Activated naive CD4-positive, alpha-beta T cell treated with anti-CD3 and anti-CD28 coated beads, Interleukin-2, amount 50 U/mL, for 72 hours (primary cell): ENCODE results near the gene OR2T8. TPM values are rescaled to one million over a fixed set of nuclear protein-coding genes. Genes with fewer than 3 reads are reported as not detected.
A peak's percentile ranks its signal among the peaks of the same experiment; 100 is the strongest.
"Not testable (repeated sequence)": the region's sequence is repeated elsewhere in the genome, so short reads cannot be mapped to it uniquely, and the experiment has no call there.

Experiments
- ATAC-seq, 2 donors: fragments of 150-1000 bp; cut with Tn5 transposase; 2 replicates each; pipeline ENCODE4 v1.10.0; 2021; ENCODE audit warnings: mild to moderate bottlenecking in 2 of 2, moderate library complexity in 2 of 2
- DNase-seq, 2 donors: peaks; one replicate each; pipeline ENCODE4 v3.0.0; 2021 to 2022; ENCODE audit warnings: low spot score in 2 of 2
- H3K27ac Mint-ChIP-seq, 2 donors: one replicate each; pipeline ENCODE4 v1.8.0; 2022; ENCODE audit warnings: mild to moderate bottlenecking in 2 of 2, mixed read lengths in 2 of 2
- H3K36me3 Mint-ChIP-seq, 2 donors: one replicate each; pipeline ENCODE4 v1.8.0; 2022; ENCODE audit warnings: mixed read lengths in 2 of 2
- H3K9me3 Mint-ChIP-seq, 2 donors: one replicate each; pipeline ENCODE4 v1.8.0; 2022; ENCODE audit warnings: mixed read lengths in 2 of 2
- total RNA-seq, 2 donors: library from RNA; stranded (reverse); gene quantifications; one replicate each; pipeline ENCODE4 v1.2.3, GENCODE V29; 2022

OR2T8 gene
- total RNA-seq, 2 donors from 2014 or later = not detected

GRCh38 chr1:247936965-247937734 is 17.1 kb downstream of the OR2T8 start:
- peak; percentile 89 to 94 for DNase-seq
- not testable (repeated sequence) for H3K27ac Mint-ChIP-seq, H3K36me3 Mint-ChIP-seq, H3K9me3 Mint-ChIP-seq
- peak; percentile 96 to 99 for ATAC-seq

- no peak overlapping the region for H3K27ac Mint-ChIP-seq
- DNase-seq = no peak
- ATAC-seq = no peak
- peaks cover 0 to 5% of the 10 kb centered on the region in 2 donors for H3K36me3 Mint-ChIP-seq
- H3K9me3 Mint-ChIP-seq = peaks cover 6% of the 10 kb centered on the region in 2 donors
Observed at GRCh38 chr1:247942624-247943023, 22.6 kb downstream of the OR2T8 start.

DNA sequence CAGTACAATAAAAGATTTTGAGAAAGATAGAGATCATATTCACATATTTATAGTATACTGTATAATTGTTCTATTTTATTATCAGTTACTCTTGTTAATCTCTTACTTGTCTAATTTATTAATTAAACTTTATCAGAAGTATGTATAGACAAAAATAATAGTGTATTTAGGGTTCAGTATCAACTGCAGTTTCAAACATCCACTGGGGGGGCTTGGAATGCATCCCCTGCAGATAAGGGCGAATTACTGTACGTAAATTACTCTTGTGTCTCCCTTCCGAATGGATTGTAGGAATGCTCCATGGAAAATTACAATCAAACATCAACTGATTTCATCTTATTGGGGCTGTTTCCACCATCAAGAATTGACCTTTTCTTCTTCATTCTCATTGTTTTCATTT is 28.5 kb downstream of the OR2T8 start, which contains the start of gene OR2L8:
OR2L8 (plus strand) TSS at position 301 of the 400 bp plus-strand sequence; CDS start at position 301, 0 bp downstream.
- ATAC-seq = no peak

DNA sequence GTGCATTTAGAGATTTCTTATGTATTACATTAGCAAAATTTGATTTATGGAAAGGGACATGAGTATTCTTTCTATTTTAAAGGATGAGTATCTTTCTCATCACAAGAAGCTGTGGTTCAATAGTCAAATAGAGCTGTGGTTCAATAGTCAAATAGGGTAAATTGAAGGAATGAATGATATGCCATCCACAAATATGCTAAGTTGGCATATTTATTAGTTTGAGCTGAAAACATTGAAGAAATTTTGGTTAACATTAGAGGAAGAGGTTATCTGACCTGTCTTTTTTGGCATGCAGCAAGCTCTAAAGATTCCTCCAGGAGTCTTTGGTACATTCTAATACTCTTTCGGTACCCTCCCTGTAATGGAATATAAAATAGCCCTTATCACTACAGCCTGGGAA is 33.4 kb downstream of the OR2T8 start:
- Mint-ChIP-seq H3K9me3 (peaks cover 11 to 13% of the 10 kb centered on the region in 2 donors), H3K27ac (no peak overlapping the region), H3K36me3 (peaks cover 11 to 13% of the 10 kb centered on the region in 2 donors)
- ATAC-seq = no peak
- DNase-seq = no peak

More for the DNA sequence above, 28.5 kb downstream of the OR2T8 start, which contains the start of gene OR2L8:
- no peak within 1 kb of the TSS for H3K27ac Mint-ChIP-seq
- H3K9me3 Mint-ChIP-seq = peaks cover 6% of the 10 kb centered on the region in 2 donors
- no peak for DNase-seq
- H3K36me3 Mint-ChIP-seq = peaks cover 0 to 5% of the 10 kb centered on the region in 2 donors

GRCh38 chr1:247961791-247962190 is 41.7 kb downstream of the OR2T8 start:
- ATAC-seq (no peak), DNase-seq (no peak)
- H3K27ac Mint-ChIP-seq = no peak overlapping the region
- H3K9me3 Mint-ChIP-seq = peaks cover 25 to 26% of the 10 kb centered on the region in 2 donors
- peaks cover 13 to 19% of the 10 kb centered on the region in 2 donors for H3K36me3 Mint-ChIP-seq

DNA sequence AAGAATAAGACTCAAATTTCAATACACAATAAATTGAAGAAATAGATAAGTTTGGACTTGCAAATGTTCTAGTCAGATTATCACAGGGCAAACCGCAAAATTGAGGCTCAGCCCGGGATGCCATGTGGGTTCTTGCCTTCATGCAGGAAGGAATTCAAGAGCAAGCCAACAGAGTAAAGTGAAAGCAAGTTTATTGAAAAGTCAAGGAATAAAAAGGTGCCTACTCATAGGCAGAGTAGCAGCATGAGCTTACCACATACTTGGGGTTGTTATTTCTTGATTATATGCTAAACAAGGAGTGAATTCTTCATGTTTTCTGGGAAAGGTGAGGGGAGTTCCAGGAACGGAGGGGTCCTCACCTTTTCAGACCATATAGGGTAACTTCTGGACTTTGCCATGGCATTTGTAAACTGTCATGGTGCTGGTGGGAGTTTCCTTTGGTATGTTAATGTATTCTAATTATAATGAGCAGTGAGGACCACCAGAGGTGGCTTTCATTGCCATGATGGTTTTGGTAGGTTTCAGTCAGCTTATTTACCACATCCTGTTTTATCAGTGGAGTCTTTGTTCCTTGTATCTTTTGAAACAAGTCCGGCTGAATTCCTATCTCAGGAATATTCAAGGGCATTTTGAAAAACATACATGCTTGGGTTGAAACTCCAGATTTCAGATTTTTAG is 43.0 kb downstream of the OR2T8 start:
- H3K9me3 Mint-ChIP-seq = peaks cover 17 to 22% of the 10 kb centered on the region in 2 donors
- peaks cover 2 to 10% of the 10 kb centered on the region in 2 donors for H3K36me3 Mint-ChIP-seq
- DNase-seq (no peak), ATAC-seq (no peak)
- no peak overlapping the region for H3K27ac Mint-ChIP-seq

DNA sequence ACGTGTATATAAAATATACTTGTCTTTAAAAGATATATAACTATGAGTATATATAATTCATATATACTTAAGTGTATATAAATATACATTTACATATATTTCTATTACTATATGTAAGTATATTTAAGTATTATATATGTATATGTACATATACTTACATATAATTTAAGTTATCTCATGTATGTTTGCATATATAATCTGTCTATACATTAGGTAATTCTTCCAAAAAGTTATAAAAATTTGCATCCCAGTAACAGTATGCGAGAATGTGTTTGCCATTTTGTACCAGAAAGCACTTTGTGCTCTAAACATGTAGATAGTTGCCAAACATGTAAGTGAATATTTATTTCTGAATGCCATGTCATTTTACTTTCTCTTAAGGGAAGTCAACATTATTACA is 44.9 kb downstream of the OR2T8 start, which contains the start of gene OR2AK2:
OR2AK2 (plus strand) TSS at position 301 of the 400 bp plus-strand sequence. CDS start 144 bp downstream, outside the sequence.
- H3K27ac Mint-ChIP-seq = no peak within 1 kb of the TSS
- ATAC-seq = no peak

DNA sequence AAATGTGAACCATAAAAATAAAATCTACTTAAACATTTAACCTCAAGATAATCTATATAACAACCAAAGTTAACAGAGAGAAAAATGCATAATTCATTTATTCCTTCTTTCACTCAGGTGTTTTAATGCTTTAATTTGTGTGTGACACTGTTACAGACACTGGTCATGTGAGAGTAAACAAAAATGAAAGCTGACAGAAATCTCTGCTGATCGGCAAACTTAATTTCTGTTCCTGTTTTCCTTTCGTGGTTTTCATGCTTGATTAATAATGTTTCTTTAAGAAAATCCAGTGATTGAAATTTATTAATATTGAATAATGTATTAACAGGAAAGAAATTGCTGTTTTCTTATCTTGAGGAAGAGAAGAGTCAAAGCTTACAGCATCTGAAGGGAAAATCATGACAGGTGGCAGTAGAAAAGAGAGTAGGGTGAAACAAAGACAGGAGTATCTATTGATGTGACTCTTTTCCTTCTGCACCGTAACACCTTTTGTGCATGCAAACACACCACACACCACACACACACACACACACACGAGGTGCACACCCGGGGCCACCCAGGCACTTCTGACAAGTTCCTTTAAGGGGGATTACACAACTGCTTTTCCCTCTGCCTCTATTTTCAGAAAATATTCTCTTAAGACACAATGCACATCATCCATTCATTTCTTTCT is 46.6 kb downstream of the OR2T8 start:
- no peak for ATAC-seq
- H3K9me3 Mint-ChIP-seq = peaks cover 5 to 10% of the 10 kb centered on the region in 2 donors
- DNase-seq = no peak
- H3K36me3 Mint-ChIP-seq = peaks cover 0 to 9% of the 10 kb centered on the region in 2 donors
- H3K27ac Mint-ChIP-seq = no peak overlapping the region

More for the DNA sequence above, 44.9 kb downstream of the OR2T8 start, which contains the start of gene OR2AK2:
- Mint-ChIP-seq H3K36me3 (peaks cover 0 to 5% of the 10 kb centered on the region in 2 donors), H3K9me3 (peaks cover 8 to 10% of the 10 kb centered on the region in 2 donors)
- no peak for DNase-seq

Other genes with a start within 250 kb of the OR2T8 start
- gene OR13G1, start 240.5 kb upstream of the OR2T8 start, total RNA-seq = not detected
- gene OR6F1, start 203.6 kb upstream of the OR2T8 start, total RNA-seq = not detected
- gene OR14K1, start 181.6 kb upstream of the OR2T8 start, total RNA-seq = not detected
- not detected for gene OR14A2, start 172.1 kb upstream of the OR2T8 start, total RNA-seq
- not detected for gene OR1C1, start 159.7 kb upstream of the OR2T8 start, total RNA-seq
- gene OR14A16, start 96.1 kb upstream of the OR2T8 start, total RNA-seq = not detected
- gene OR11L1, start 78.4 kb upstream of the OR2T8 start, total RNA-seq = not detected
- under 1 TPM in 1 of 2 donors, not detected in 1; 0.10 TPM for gene TRIM58, start 63.1 kb upstream of the OR2T8 start, total RNA-seq
- not detected for gene OR2W3, start 24.7 kb upstream of the OR2T8 start, total RNA-seq
- gene OR2AJ1, start 4.6 kb downstream of the OR2T8 start, total RNA-seq = not detected
- under 1 TPM in 1 of 2 donors, not detected in 1; 0.45 TPM for gene OR2L8, start 28.6 kb downstream of the OR2T8 start, total RNA-seq
- gene OR2AK2, start 45.0 kb downstream of the OR2T8 start, total RNA-seq = under 1 TPM in 1 of 2 donors, not detected in 1; 0.25 TPM
- under 1 TPM in 1 of 2 donors, not detected in 1; 0.16 TPM for gene OR2L5, start 93.4 kb downstream of the OR2T8 start, total RNA-seq
- under 1 TPM; 0.14 to 0.23 TPM for gene OR2L2, start 109.8 kb downstream of the OR2T8 start, total RNA-seq
- gene OR2L3, start 126.6 kb downstream of the OR2T8 start, total RNA-seq = not detected
- not detected for gene OR2L13, start 174.9 kb downstream of the OR2T8 start, total RNA-seq
- not detected for gene OR2M5, start 224.9 kb downstream of the OR2T8 start, total RNA-seq